Skin epidermis (tissue), 12 donors: ENCODE results near the gene VPREB1.
"Not testable (repeated sequence)": the region's sequence is repeated elsewhere in the genome, so short reads cannot be mapped to it uniquely, and the experiment has no call there.

Source experiments
- H3K27ac ChIP-seq, 21 experiments: fragments of 200-600 bp; sonication (generic) in 11 of 21; one replicate each; pipeline ENCODE4 v1.5.0; 2020; ENCODE audit warnings: mild to moderate bottlenecking in 3 of 21, inconsistent platforms in 2 of 21, moderate library complexity in 2 of 21
- H3K4me3 ChIP-seq, 7 experiments: fragments of 200-600 bp; sonication (generic) in 2 of 7; one replicate each; pipeline ENCODE4 v1.5.0; 2020; ENCODE audit warnings: inconsistent platforms in 2 of 7, mild to moderate bottlenecking in 2 of 7, moderate library complexity in 1 of 7

The VPREB1 gene

GRCh38 chr22:22289666-22290065, 45.1 kb downstream of the VPREB1 start:
- H3K27ac ChIP-seq, H3K4me3 ChIP-seq: not testable (repeated sequence)

GRCh38 chr22:22291129-22291806, 46.7 kb downstream of the VPREB1 start:
- not testable (repeated sequence) for H3K27ac ChIP-seq, H3K4me3 ChIP-seq

- not testable (repeated sequence) for H3K27ac ChIP-seq, H3K4me3 ChIP-seq
These were observed 48.1 kb downstream of the VPREB1 start for GRCh38 chr22:22292656-22293055.

GRCh38 chr22:22293436-22293835, 48.9 kb downstream of the VPREB1 start:
- not testable (repeated sequence) for H3K27ac ChIP-seq, H3K4me3 ChIP-seq

- not testable (repeated sequence) for H3K27ac ChIP-seq, H3K4me3 ChIP-seq
These were observed 50.1 kb downstream of the VPREB1 start for GRCh38 chr22:22294641-22295040.
